ENCODE data around the gene PXT1.

GRCh38 chr6:36423101-36423824, 19.4 kb downstream of the PXT1 start:
- TF ChIP-seq, protein P1, sequence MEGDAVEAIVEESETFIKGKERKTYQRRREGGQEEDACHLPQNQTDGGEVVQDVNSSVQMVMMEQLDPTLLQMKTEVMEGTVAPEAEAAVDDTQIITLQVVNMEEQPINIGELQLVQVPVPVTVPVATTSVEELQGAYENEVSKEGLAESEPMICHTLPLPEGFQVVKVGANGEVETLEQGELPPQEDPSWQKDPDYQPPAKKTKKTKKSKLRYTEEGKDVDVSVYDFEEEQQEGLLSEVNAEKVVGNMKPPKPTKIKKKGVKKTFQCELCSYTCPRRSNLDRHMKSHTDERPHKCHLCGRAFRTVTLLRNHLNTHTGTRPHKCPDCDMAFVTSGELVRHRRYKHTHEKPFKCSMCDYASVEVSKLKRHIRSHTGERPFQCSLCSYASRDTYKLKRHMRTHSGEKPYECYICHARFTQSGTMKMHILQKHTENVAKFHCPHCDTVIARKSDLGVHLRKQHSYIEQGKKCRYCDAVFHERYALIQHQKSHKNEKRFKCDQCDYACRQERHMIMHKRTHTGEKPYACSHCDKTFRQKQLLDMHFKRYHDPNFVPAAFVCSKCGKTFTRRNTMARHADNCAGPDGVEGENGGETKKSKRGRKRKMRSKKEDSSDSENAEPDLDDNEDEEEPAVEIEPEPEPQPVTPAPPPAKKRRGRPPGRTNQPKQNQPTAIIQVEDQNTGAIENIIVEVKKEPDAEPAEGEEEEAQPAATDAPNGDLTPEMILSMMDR (IDR thresholded peaks at IDR 0.05; ENCODE audit: poor library complexity, severe bottlenecking): peak; percentile 91
- peak; percentile 59 for TF ChIP-seq TAF1 (IDR thresholded peaks at IDR 0.05; ENCODE audit: low read depth)
- no peak for TF ChIP-seq EZH2 (IDR thresholded peaks at IDR 0.05; ENCODE audit: borderline replicate concordance, insufficient read depth, low read length, poor library complexity, severe bottlenecking)
- peak; percentile 82 for TF ChIP-seq POLR2AphosphoS5 (IDR thresholded peaks at IDR 0.05)
- peak; percentile 19 for TF ChIP-seq EP300 (conservative IDR thresholded peaks at IDR 0.05; ENCODE audit: poor library complexity, severe bottlenecking)
